Cardiac muscle cell (in vitro differentiated cells and primary cell): ENCODE measurements around the gene WWP2. TPM values are rescaled to one million over a fixed set of nuclear protein-coding genes. Genes with fewer than 3 reads are reported as not detected.

Experiments used
- DNase-seq, 2 donors: peaks; one replicate each; pipeline versions ENCODE4 v3.0.0 to v3.0.0-alpha.2; 2010 to 2017; ENCODE audit warnings: low read depth in 1 of 2, low spot score in 1 of 2
- H3K27ac ChIP-seq: fragments of 200-600 bp; sonication (generic); 2 replicates; pipeline ENCODE4 v1.5.1; 2016
- H3K27me3 ChIP-seq: fragments of 200-600 bp; sonication (generic); 2 replicates; pipeline ENCODE4 v1.6.0; 2016; ENCODE audit warnings: control low read depth
- H3K36me3 ChIP-seq: fragments of 200-600 bp; sonication (generic); 2 replicates; pipeline ENCODE4 v1.5.1; 2016; ENCODE audit warnings: control low read depth
- H3K4me1 ChIP-seq: fragments of 200-600 bp; sonication (generic); 2 replicates; pipeline ENCODE4 v1.8.1; 2017; ENCODE audit warnings: low read depth, mild to moderate bottlenecking, mixed run types
- H3K4me3 ChIP-seq: fragments of 200-600 bp; sonication (generic); 2 replicates; pipeline ENCODE4 v1.5.1; 2016; ENCODE audit warnings: mild to moderate bottlenecking
- H3K9me3 ChIP-seq: fragments of 200-600 bp; sonication (generic); 2 replicates; pipeline ENCODE4 v1.5.1; 2017; ENCODE audit warnings: low read depth, mild to moderate bottlenecking, control low read depth
- CTCF ChIP-seq: IDR thresholded peaks from 2 replicates; pipeline ENCODE4 v1.5.1; 2012; ENCODE audit warnings: low read depth, mild to moderate bottlenecking, low read length
- polyA plus RNA-seq: library from polyadenylated mRNA; unstranded; fragments of >200 nt; fragmentation: Nextera tagmentation; extraction: Ambion mirVana; gene quantifications from 2 replicates; pipeline ENCODE4 v1.2.1, GENCODE V29; 2016
- total RNA-seq: library from RNA; depleted of rRNA; stranded (reverse); fragments of >200 nt; gene quantifications from 2 replicates; pipeline ENCODE4 v1.2.3, GENCODE V29; 2016

Gene WWP2
- total and polyA plus RNA-seq, 2 experiments from 2014 or later: 21.3 to 27.8 TPM

- no peaks in the 10 kb centered on the region for H3K36me3 ChIP-seq
- no peak for TF ChIP-seq CTCF
- peak overlapping the region; percentile 96 for H3K27ac ChIP-seq
- peaks cover 29% of the 10 kb centered on the region for H3K4me1 ChIP-seq
- H3K9me3 ChIP-seq: no peaks in the 10 kb centered on the region
- H3K4me3 ChIP-seq: no peak overlapping the region
- DNase-seq: no peak
- H3K27me3 ChIP-seq: no peaks in the 10 kb centered on the region
Measured at GRCh38 chr16:69889295-69889964, 127.3 kb downstream of the WWP2 start.

DNA sequence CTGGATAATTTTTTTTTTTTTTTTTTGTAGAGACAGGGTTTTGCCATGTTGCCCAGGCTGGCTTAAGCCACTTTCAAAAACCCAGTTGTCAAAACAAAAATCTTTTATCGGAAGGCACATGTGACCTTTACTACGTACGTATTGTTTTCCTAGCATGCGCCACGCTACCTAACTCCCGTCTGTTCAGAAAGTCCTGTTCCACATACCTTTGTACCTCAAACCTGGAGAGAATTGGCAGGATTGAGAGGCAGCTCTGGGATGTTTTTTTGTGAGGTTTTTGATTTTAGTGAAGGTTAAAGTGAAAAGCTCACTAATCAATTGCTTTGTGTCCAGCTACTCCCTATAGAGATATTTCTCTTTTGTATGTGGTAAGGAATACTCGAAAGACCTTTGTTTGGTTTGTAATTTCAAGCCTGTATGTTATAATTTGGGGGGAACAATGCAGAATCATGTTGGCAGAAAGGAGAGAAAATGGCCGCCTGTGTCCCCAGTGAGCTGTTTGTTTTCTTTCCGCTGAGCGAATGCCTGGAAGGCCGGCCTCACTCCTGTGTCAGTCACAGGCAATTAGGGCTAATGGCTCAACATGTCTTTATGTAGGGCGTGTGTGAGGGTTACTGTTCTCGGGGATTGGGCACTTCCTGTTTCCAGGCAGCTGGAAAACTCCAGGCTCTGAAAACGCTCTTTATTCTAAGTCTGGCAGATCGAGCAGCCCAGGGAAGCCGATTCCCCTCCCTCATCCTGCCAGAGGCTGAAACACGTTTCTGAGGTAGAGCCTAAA, 128.2 kb downstream of the WWP2 start:
- H3K27me3 ChIP-seq: no peaks in the 10 kb centered on the region
- no peaks in the 10 kb centered on the region for H3K9me3 ChIP-seq
- H3K27ac ChIP-seq: peak overlapping the region; percentile 96
- peaks cover 38% of the 10 kb centered on the region for H3K4me1 ChIP-seq
- peak; percentile 65 to 76 for DNase-seq
- no peak for TF ChIP-seq CTCF
- H3K4me3 ChIP-seq: no peak overlapping the region
- H3K36me3 ChIP-seq: no peaks in the 10 kb centered on the region

- Histone ChIP-seq H3K4me3 (no peak overlapping the region), H3K27ac (peak overlapping the region; percentile 96), H3K9me3 (no peaks in the 10 kb centered on the region), H3K36me3 (no peaks in the 10 kb centered on the region), H3K4me1 (peaks cover 39% of the 10 kb centered on the region), H3K27me3 (no peaks in the 10 kb centered on the region)
- no peak for TF ChIP-seq CTCF
- peak in 1 of 2 donors; percentile 68 for DNase-seq
Measured at GRCh38 chr16:69890892-69891282, 128.8 kb downstream of the WWP2 start.

DNA sequence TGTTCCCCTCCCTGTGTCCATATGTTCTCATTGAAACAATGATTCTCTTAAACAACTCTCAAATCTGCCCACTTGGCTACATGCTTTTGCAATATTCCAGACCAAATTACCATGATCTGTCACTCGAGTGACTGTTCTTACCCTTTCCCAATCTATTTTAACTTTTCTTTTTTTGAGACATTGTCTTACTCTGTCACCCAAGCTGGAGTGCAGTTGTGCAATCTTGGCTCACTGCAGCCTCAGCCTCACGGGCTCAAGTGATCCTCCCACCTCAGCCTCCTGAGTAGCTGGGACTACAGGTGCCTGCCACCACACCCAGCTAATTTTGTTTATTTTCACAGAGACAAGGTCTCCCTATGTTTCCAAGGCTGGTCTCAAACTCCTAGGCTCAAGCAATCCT, 130.2 kb downstream of the WWP2 start:
- Histone ChIP-seq H3K4me1 (peaks cover 39% of the 10 kb centered on the region), H3K4me3 (no peak overlapping the region)
- TF ChIP-seq CTCF: no peak

GRCh38 chr16:69893106-69893505, 131.0 kb downstream of the WWP2 start:
- Histone ChIP-seq H3K4me1 (peaks cover 39% of the 10 kb centered on the region), H3K36me3 (no peaks in the 10 kb centered on the region), H3K27me3 (no peaks in the 10 kb centered on the region), H3K9me3 (no peaks in the 10 kb centered on the region), H3K27ac (peak overlapping the region; percentile 72), H3K4me3 (no peak overlapping the region)
- no peak for DNase-seq
- TF ChIP-seq CTCF: no peak

More for the DNA sequence above, 130.2 kb downstream of the WWP2 start:
- DNase-seq: no peak
- no peaks in the 10 kb centered on the region for H3K9me3 ChIP-seq
- H3K36me3 ChIP-seq: no peaks in the 10 kb centered on the region
- no peaks in the 10 kb centered on the region for H3K27me3 ChIP-seq
- H3K27ac ChIP-seq: peak overlapping the region; percentile 72
